B cell (primary cell): ENCODE data around the gene SETBP1. TPM values are rescaled to one million over a fixed set of nuclear protein-coding genes. Genes with fewer than 3 reads are reported as not detected.

Experiments
- ATAC-seq: fragments of 200-7000 bp; cut with Tn5 transposase; one replicate; pipeline ENCODE4 v1.10.0; 2021; ENCODE audit warnings: low read depth, mild to moderate bottlenecking, moderate number of reproducible peaks, moderate library complexity
- CTCF ChIA-PET: fragments of 350-600 bp; sonication (Branson Sonifier 250); formaldehyde crosslinking; loops from one replicate; lab custom pipeline; 2021; ENCODE audit warnings: antibody characterized with exemption, inconsistent platforms; lab: Charles Lee
- POLR2A ChIA-PET: fragments of 350-600 bp; sonication (Branson Sonifier 250); formaldehyde crosslinking; loops from one replicate; lab custom pipeline; 2021; ENCODE audit warnings: antibody characterized with exemption; lab: Charles Lee
- DNase-seq: peaks from one replicate; pipeline ENCODE4 v3.0.0; 2013
- H2AFZ ChIP-seq: 2 replicates; pipeline ENCODE4 v1.6.1; 2012; ENCODE audit warnings: mild to moderate bottlenecking, low read depth, low read length; ENCODE audit not compliant: insufficient read depth, poor library complexity, severe bottlenecking
- H3K27ac ChIP-seq, 2 donors: 1 replicate in 1 of 2; 2 replicates in 1 of 2; pipeline ENCODE4 v1.5.1; 2012 to 2013; ENCODE audit warnings: low read length in 2 of 2, mild to moderate bottlenecking in 2 of 2, moderate library complexity in 1 of 2
- H3K27me3 ChIP-seq, 4 experiments: fragments of 200-600 bp in 1 of 4; sonication (generic) in 1 of 4; replicated peaks in 1 of 4; 1 replicate in 2 of 4; 2 replicates in 2 of 4; pipeline versions ENCODE4 v1.6.1 to v1.7.0; 2013 to 2016; ENCODE audit warnings: low read length in 3 of 4, mild to moderate bottlenecking in 2 of 4, mixed read lengths in 1 of 4, moderate library complexity in 1 of 4; ENCODE audit not compliant: insufficient read depth in 4 of 4, control insufficient read depth in 3 of 4; ENCODE audit errors: control extremely low read depth in 1 of 4
- H3K36me3 ChIP-seq, 2 experiments: replicated peaks in 1 of 2; 1 replicate in 1 of 2; 2 replicates in 1 of 2; pipeline versions ENCODE4 v1.6.1 to v1.7.1; 2013; ENCODE audit warnings: low read length in 1 of 2; ENCODE audit not compliant: insufficient read depth in 2 of 2, control insufficient read depth in 1 of 2; ENCODE audit errors: control extremely low read depth in 1 of 2, extremely low read depth in 1 of 2
- H3K4me1 ChIP-seq, 2 donors: fragments of 200-600 bp in 1 of 2; sonication (generic) in 1 of 2; 1 replicate in 1 of 2; 2 replicates in 1 of 2; pipeline versions ENCODE4 v1.5.1 to v1.6.1; 2013 to 2017; ENCODE audit warnings: low read length in 2 of 2; ENCODE audit not compliant: control insufficient read depth in 2 of 2, insufficient read depth in 2 of 2
- H3K4me2 ChIP-seq: replicated peaks from 2 replicates; pipeline ENCODE3; 2012; ENCODE audit warnings: mild to moderate bottlenecking, low read depth, low read length; ENCODE audit not compliant: poor library complexity, severe bottlenecking
- H3K4me3 ChIP-seq, 5 experiments: fragments of 200-600 bp in 1 of 5; sonication (generic) in 1 of 5; 1 replicate in 3 of 5; 2 replicates in 2 of 5; pipeline versions ENCODE4 v1.5.1 to v1.7.0; 2011 to 2016; ENCODE audit warnings: low read length in 4 of 5, mild to moderate bottlenecking in 4 of 5, low read depth in 2 of 5, control low read depth in 1 of 5, moderate library complexity in 1 of 5; ENCODE audit not compliant: insufficient read depth in 1 of 5; ENCODE audit errors: control extremely low read depth in 1 of 5, extremely low read depth in 1 of 5
- H3K79me2 ChIP-seq: fragments of 200-600 bp; sonication (generic); one replicate; pipeline ENCODE4 v1.6.0; 2016; ENCODE audit warnings: low read length; ENCODE audit not compliant: control insufficient read depth, insufficient read depth
- H3K9ac ChIP-seq: fragments of 200-600 bp; sonication (generic); 2 replicates; pipeline ENCODE4 v1.6.1; 2017; ENCODE audit warnings: mild to moderate bottlenecking, low read length, moderate library complexity
- H3K9me3 ChIP-seq, 3 donors: one replicate each; pipeline versions ENCODE4 v1.6.1 to v1.7.1; 2013; ENCODE audit warnings: low read length in 2 of 3; ENCODE audit not compliant: control insufficient read depth in 2 of 3, insufficient read depth in 1 of 3; ENCODE audit errors: control extremely low read depth in 1 of 3
- H4K20me1 ChIP-seq: 2 replicates; pipeline ENCODE4 v1.6.0; 2012; ENCODE audit warnings: mild to moderate bottlenecking, low read length; ENCODE audit not compliant: insufficient read depth, control insufficient read depth, poor library complexity, severe bottlenecking
- H3K27ac Mint-ChIP-seq: one replicate; pipeline ENCODE4 v1.8.0; 2021; ENCODE audit warnings: mixed read lengths
- H3K27me3 Mint-ChIP-seq: one replicate; pipeline ENCODE4 v1.8.0; 2021; ENCODE audit warnings: mixed read lengths
- H3K4me1 Mint-ChIP-seq: one replicate; pipeline ENCODE4 v1.8.0; 2021; ENCODE audit warnings: mixed read lengths
- H3K4me3 Mint-ChIP-seq: one replicate; pipeline ENCODE4 v1.8.0; 2021; ENCODE audit warnings: mixed read lengths
- H3K9me3 Mint-ChIP-seq: one replicate; pipeline ENCODE4 v1.8.0; 2022; ENCODE audit warnings: mixed read lengths; ENCODE audit not compliant: insufficient read depth
- EZH2 ChIP-seq: IDR thresholded peaks from 2 replicates; pipeline ENCODE4 v1.6.1; 2012; ENCODE audit warnings: borderline replicate concordance, low read depth, mild to moderate bottlenecking, moderate library complexity, low read length; ENCODE audit not compliant: insufficient read depth, poor library complexity, severe bottlenecking
- WGBS: methylation state at CpG from one replicate; pipeline ENCODE4 v1.1.5; 2013; ENCODE audit warnings: missing lambda C conversion rate; ENCODE audit not compliant: insufficient coverage; 5-methylcytosine and 5-hydroxymethylcytosine counted together
- intact Hi-C: fragments of 100-400 bp; cut with micrococcal nuclease; formaldehyde crosslinking; loops from one replicate; pipeline ENCODE4 v1.10.0; 2022
- polyA plus RNA-seq: library from polyadenylated mRNA; depleted of rRNA; stranded (reverse); fragments of >200 nt; gene quantifications from 2 replicates; pipeline ENCODE4 v1.2.3, GENCODE V29; 2012
- total RNA-seq, 2 donors: library from RNA; stranded (reverse); fragments of 120-200 nt in 1 of 2; gene quantifications; 1 replicate in 1 of 2; 2 replicates in 1 of 2; pipeline versions ENCODE4 v1.2.3 to v1.2.4, GENCODE V29; 2013 to 2022
- TF ChIP-seq, protein P1 (sequence below): fragments of 200-600 bp; IDR thresholded peaks from one replicate; pipeline ENCODE4 v1.8.0; 2022; ENCODE audit warnings: antibody characterized with exemption, mild to moderate bottlenecking

Gene SETBP1
- total and polyA plus RNA-seq, 2 donors (not counting 1 experiment from before 2014, with no cell fraction given): 15.1 to 129 TPM

DNA sequence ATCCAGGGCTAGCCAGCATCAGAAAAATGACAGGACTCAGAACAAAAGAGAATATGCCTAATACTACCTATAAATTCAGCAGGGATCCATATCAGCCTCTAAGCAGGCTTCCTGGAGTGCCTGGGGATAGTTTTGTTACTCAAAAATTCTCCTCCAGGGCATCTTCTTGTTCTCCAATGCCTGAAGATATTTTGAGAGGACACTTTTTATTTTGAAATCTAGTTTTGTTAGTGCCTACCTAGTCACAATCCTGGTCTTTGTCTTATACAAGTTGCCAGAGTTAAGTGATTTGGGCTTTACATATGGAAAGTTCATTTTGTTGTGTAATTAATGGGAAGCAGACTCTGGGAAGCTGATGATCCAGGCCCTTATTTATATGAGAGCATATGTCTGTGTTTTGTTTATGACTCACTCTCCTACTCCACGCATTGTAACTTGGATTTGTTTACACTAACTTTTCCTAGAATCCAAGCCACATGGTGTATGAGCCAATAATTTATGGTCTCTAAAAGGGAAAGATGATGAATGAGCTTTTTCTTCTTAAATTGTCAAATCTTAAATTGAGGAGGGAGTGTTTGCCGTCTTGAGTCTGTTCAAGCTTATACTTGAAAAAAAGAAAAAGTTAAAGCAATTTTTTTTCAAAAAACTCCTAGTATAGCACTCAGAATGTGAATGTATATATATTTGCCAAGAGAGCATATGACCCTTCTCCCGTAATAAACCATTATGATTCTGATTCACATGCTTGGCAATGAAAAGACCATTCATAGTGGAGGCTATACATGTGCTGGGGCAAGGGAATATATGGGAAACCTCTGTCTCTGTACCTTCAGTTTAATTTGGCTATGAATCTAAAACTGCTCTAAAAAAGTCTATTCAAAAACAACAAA, 370.3 kb downstream of the SETBP1 start:
- no peaks in the 10 kb centered on the region for H3K4me1 ChIP-seq
- no CpG with 5 or more reads among the region's 3 CpGs for WGBS
- CTCF ChIA-PET: no interaction called here
- Mint-ChIP-seq H3K27me3 (no peaks in the 10 kb centered on the region), H3K27ac (no peak overlapping the region), H3K9me3 (no peaks in the 10 kb centered on the region), H3K4me3 (no peak overlapping the region), H3K4me1 (peaks cover 6% of the 10 kb centered on the region)
- H3K9ac ChIP-seq: no peak overlapping the region
- peaks cover 1 to 13% of the 10 kb centered on the region in 2 experiments for H3K36me3 ChIP-seq
- no peak overlapping the region for H3K4me2 ChIP-seq
- no peak overlapping the region for H2AFZ ChIP-seq
- no peaks in the 10 kb centered on the region for H3K9me3 ChIP-seq
- no peaks in the 10 kb centered on the region for H3K79me2 ChIP-seq
- H3K4me3 ChIP-seq: no peak overlapping the region
- H4K20me1 ChIP-seq: no peaks in the 10 kb centered on the region
- H3K27me3 ChIP-seq: no peaks in the 10 kb centered on the region
- H3K27ac ChIP-seq: no peak overlapping the region
- intact Hi-C loops: no loop called here
- DNase-seq (no peak), ATAC-seq (no peak)
- POLR2A ChIA-PET: no interaction called here
- no peak for TF ChIP-seq EZH2
- TF ChIP-seq, protein P1, sequence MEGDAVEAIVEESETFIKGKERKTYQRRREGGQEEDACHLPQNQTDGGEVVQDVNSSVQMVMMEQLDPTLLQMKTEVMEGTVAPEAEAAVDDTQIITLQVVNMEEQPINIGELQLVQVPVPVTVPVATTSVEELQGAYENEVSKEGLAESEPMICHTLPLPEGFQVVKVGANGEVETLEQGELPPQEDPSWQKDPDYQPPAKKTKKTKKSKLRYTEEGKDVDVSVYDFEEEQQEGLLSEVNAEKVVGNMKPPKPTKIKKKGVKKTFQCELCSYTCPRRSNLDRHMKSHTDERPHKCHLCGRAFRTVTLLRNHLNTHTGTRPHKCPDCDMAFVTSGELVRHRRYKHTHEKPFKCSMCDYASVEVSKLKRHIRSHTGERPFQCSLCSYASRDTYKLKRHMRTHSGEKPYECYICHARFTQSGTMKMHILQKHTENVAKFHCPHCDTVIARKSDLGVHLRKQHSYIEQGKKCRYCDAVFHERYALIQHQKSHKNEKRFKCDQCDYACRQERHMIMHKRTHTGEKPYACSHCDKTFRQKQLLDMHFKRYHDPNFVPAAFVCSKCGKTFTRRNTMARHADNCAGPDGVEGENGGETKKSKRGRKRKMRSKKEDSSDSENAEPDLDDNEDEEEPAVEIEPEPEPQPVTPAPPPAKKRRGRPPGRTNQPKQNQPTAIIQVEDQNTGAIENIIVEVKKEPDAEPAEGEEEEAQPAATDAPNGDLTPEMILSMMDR: no peak

DNA sequence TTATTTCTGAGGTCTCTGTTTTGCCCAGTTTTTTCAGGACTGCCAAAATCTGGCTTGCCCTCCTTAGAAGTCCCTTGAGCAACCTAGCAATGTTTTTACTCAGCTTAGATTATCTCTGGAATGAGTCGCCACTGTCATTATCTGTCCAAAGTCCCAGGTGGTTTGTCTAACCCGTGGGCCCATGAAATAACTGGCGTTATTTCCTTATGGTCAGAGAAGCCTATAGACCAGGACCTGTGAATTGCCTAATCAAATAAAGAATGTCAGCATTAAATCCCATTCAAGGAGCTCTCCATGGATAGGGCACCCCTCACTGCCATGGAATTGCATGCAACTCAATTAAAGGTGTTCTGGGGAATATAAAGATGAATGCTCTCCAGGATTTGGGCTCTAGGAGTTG, 373.9 kb downstream of the SETBP1 start:
- H3K27me3 Mint-ChIP-seq: no peaks in the 10 kb centered on the region
- no peak overlapping the region for H3K9ac ChIP-seq
- CTCF ChIA-PET: interaction anchor here (0.7 to 1.3 kb wide), 2 partner anchors 330 to 376 kb away, joined by 3 read pairs; no protein-coding TSS in a partner anchor

More for the DNA sequence above, 373.9 kb downstream of the SETBP1 start:
- Histone ChIP-seq H3K36me3 (peaks cover 0 to 3% of the 10 kb centered on the region in 2 experiments), H3K79me2 (no peaks in the 10 kb centered on the region), H3K4me2 (no peak overlapping the region), H3K4me3 (no peak overlapping the region), H3K4me1 (no peaks in the 10 kb centered on the region), H3K27me3 (no peaks in the 10 kb centered on the region), H3K9me3 (no peaks in the 10 kb centered on the region), H4K20me1 (no peaks in the 10 kb centered on the region), H3K27ac (no peak overlapping the region), H2AFZ (no peak overlapping the region)
- 97% methylated on average over 3 of the region's 3 CpGs for WGBS
- no peak for ATAC-seq
- intact Hi-C loops: no loop called here
- TF ChIP-seq, protein P1: no peak
- no peak for TF ChIP-seq EZH2
- Mint-ChIP-seq H3K27ac (no peak overlapping the region), H3K4me1 (peaks cover 2% of the 10 kb centered on the region), H3K4me3 (no peak overlapping the region), H3K9me3 (no peaks in the 10 kb centered on the region)
- no peak for DNase-seq
- POLR2A ChIA-PET: no interaction called here
